GM18858 (cell line): ENCODE results near the gene KCNJ10.
"Not testable (repeated sequence)": the region's sequence is repeated elsewhere in the genome, so short reads cannot be mapped to it uniquely, and the experiment has no call there.

Source experiments
- ATAC-seq: cut with Tn5 transposase; IDR thresholded peaks from one replicate; pipeline ENCODE4 v1.9.1; 2021; ENCODE audit not compliant: unreplicated experiment

The KCNJ10 gene

GRCh38 chr1:160069460-160070231 is at the start of gene KCNJ10:
Gene KCNJ10 (minus strand): TSS chr1:160070160. CDS start chr1:160042532, 27,628 bp downstream.
- no peak for ATAC-seq

- ATAC-seq: no peak
Measured at GRCh38 chr1:160118928-160119327, 49.0 kb upstream of the KCNJ10 start.

DNA sequence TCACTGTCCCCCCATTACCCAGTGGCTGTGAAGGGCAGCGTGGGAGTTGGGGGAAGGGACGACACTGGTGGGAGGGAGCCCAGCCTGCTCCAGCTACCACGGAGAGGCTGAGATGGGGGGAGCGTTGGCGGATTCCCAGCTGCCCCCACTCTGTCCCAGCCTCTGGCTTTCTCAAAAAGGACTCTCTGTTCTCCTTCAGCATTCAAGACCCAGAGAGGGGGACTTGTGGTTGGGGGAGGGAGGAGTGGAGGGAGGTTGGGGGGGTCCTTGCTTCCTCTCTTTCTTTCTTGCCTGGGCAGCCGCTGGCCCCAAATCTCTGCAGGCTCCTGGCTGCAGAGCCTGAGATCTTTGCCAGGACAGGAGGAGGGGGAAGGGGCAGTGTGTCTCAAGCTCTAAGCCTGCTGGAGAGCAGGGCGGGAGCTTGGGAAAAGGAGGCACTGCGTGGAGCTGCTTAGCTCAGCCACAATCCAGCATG is 47.8 kb upstream of the KCNJ10 start:
- no peak for ATAC-seq

GRCh38 chr1:160117300-160117699 is 47.3 kb upstream of the KCNJ10 start:
- ATAC-seq: no peak

- no peak for ATAC-seq
Measured at GRCh38 chr1:160116283-160117147, 46.6 kb upstream of the KCNJ10 start.

DNA sequence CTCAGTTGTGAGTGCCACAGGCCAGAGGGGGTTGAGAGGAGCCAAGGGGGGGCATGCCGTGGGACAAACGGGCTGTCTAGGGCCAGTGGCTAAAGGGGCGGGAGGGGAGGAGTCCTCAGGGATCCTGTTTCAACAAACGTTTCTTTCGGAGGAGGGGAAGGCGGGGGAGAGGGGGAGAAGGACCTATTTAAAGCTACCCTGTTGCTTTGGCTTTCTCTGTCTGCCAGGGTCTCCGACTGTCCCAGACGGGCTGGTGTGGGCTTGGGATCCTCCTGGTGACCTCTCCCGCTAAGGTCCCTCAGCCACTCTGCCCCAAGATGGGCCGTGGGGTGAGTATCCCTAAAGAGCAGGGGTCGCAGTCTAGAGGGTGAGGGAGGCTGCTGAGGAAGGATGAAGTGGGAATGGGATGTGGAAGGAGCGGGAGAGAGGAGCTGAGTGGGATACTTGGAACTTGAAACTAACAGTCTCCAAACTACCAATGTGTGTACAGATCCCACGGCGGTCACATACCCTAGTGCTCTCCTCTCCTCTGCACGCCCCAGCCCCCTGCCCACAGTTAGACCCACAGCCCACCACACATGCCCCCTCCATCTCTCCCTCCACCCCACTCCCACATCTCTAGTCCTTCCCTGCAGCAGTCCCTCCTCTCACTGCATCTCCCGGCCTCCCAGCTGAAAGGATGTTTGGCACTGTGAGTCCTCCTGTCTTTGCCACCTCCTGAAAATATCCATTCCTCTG is 45.8 kb upstream of the KCNJ10 start, which contains the start of gene ATP1A2:
Gene ATP1A2, plus strand, starts transcription at position 215 of the 738 bp plus-strand sequence. Its CDS starts 103 bp downstream, at position 318.
- ATAC-seq: no peak

- ATAC-seq: no peak
Measured at GRCh38 chr1:160114085-160114484, 44.1 kb upstream of the KCNJ10 start.

GRCh38 chr1:160113407-160113806 is 43.4 kb upstream of the KCNJ10 start:
- no peak for ATAC-seq

GRCh38 chr1:160112357-160112756 is 42.4 kb upstream of the KCNJ10 start:
- ATAC-seq: no peak

GRCh38 chr1:160111462-160111861 is 41.5 kb upstream of the KCNJ10 start:
- ATAC-seq: not testable (repeated sequence)

DNA sequence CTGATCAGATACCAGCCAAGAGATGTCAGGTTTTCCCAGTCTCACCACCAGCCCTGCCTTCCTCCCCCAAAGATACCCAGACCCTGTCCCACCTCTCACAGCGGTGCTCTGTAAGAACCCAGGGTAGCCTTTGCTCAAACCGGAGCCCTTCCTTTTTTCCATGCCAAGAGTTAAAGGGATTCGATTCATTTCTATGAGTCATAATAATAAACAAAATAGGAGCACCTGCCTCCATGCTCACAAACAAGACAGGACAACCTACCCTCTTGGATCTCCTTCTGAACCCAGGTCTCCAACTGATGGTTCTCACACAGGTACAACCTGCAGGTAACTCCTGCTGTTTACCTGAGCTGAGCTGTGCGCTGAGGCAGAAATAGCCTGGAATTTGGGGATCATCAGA is 39.7 kb upstream of the KCNJ10 start:
- no peak for ATAC-seq

DNA sequence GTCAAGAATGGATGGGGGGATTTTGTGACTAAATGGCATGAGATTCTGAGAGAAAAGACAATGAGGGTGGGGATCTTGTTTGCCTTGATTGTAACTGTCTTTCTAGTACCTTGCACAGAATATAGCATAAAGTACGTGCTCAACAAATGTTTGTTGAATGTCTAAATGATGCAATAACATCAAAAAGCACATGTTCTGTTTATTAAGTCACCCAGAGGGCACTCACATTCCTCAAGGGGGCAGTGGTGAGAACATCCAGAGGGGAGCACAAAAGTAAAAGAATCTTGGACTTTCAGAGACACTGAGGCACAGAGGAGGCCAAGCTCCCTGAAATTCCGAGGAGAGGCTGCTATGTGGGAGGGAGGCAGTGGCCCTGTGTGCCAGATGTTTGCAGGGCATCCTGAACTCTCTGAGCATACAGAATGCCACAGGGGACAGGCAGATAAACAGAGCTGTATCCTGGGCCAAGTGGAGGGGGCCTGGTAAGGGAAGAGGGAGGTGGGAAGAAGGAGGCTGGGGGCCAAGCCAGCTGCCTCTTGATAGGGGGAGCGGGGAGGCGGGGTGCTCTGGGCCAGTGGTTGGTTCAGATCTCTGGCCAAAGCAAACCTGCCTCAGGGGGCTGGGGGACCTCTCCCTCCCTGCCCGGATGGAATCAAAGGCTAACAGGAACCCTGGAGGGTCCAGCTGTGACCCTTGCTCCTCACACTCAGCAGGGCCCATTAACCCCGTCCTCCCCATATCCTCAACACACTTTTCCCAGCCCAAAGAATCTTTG is 39.1 kb upstream of the KCNJ10 start:
- no peak for ATAC-seq

GRCh38 chr1:160107512-160107911 is 37.6 kb upstream of the KCNJ10 start:
- no peak for ATAC-seq

GRCh38 chr1:160105155-160105554 is 35.2 kb upstream of the KCNJ10 start:
- no peak for ATAC-seq

- no peak for ATAC-seq
Measured at GRCh38 chr1:160104486-160104885, 34.5 kb upstream of the KCNJ10 start.

DNA sequence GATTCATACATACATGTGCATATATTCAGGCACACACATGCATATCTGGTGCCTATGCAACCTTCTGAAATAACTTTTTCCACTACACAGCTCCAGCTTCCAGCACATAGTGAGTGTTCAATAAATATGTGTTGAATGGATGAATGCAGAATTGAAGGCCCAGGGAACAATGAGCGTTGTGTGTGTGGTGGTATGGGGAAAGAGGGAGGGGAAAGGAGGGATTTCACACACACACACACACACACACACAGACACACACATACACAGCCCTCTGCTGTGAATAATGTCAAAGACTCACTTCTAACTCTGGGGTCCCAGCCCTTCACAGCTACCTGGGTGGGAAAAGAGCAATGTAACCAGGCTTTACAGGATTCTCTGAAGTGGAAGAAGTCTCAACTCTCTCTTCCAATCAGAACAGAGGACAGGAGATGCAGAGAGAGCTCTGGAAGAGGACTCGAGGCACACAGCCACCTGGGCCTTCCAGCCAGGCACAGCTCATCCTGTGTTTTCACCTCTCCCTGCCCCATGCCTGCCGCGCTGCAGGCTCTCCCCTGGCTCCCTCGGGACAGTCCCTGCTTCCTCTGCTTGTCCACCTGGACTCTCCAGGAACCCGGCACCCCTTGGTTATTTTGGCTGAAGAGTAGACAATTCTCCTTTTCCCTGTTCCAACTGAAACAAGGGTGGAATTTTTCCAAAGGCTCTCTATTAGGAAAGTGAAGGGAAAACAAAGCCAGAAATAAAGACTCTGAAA is 33.9 kb upstream of the KCNJ10 start:
- no peak for ATAC-seq

- no peak for ATAC-seq
Measured at GRCh38 chr1:160101717-160102522, 32.0 kb upstream of the KCNJ10 start.

DNA sequence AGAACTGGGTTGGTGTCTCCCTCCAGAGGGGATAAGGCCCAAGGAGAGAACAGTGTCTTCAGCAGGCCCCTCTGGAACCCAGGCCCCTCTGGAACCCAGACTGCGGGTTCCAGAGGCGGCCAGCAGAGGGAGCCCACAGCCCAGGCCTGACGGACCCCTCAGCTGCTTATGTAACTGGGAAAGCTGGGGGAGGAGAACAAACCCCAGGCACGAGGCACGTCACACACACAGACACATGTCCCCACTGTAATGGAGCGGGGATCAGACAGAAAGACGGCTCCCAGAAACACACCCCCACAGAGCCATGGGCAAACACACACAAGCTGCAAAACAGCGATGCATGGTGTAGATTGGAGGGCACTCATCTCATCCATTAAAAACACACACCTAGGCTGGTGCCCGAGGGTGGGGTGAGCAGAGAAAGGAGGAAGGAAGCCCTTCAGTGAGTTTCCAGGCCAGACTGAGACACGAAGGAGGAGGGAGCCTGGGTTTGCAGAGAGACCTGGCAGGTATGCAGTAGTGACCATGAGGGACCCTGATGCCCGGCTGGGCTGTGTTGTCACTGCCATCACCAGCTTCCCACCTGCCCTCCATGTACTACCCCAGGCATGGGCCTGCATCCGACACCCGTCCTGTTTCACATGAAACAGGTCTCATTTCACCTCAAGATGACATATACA is 31.2 kb upstream of the KCNJ10 start:
- no peak for ATAC-seq
